Neural cell (in vitro differentiated cells): Measurements from ENCODE around the gene SPEM1.
A peak's percentile ranks its signal among the peaks of the same experiment; 100 is the strongest.

Source experiments
- CTCF ChIP-seq: fragments of 450-650 bp; IDR thresholded peaks from 2 replicates; pipeline ENCODE4 v1.5.1; 2014; ENCODE audit warnings: antibody characterized with exemption, mild to moderate bottlenecking, moderate library complexity; ENCODE audit not compliant: poor library complexity, severe bottlenecking
- EP300 ChIP-seq: fragments of 450-650 bp; conservative IDR thresholded peaks from 2 replicates; pipeline ENCODE4 v1.6.1; 2014; ENCODE audit warnings: antibody characterized with exemption, mild to moderate bottlenecking, moderate library complexity; ENCODE audit not compliant: poor library complexity, severe bottlenecking
- EZH2 ChIP-seq: fragments of 200-600, 300-800 bp; shearing (Covaris generic), sonication (generic); IDR thresholded peaks from 2 replicates; pipeline ENCODE4 v1.6.1; 2014; ENCODE audit warnings: antibody characterized with exemption, low read length, borderline replicate concordance, mild to moderate bottlenecking; ENCODE audit not compliant: insufficient read depth, poor library complexity, severe bottlenecking
- POLR2AphosphoS5 ChIP-seq: IDR thresholded peaks from 2 replicates; pipeline ENCODE4 v1.6.1; 2012

- TF ChIP-seq CTCF (peak; percentile 42), EZH2 (no peak), EP300 (peak; percentile 26), POLR2AphosphoS5 (no peak)
These were observed 20.7 kb downstream of the SPEM1 start for GRCh38 chr17:7440834-7441195.
